OCI-LY3 (cell line): ENCODE measurements around the gene FAP.

Source experiments
- H2AFZ ChIP-seq: fragments of 200-600, 300-600 bp; shearing (Covaris generic); 2 replicates; pipeline ENCODE4 v1.6.0; 2014; ENCODE audit warnings: antibody characterized with exemption, low read depth, low read length
- H3K27ac ChIP-seq: fragments of 200-600, 300-600 bp; sonication (generic); 2 replicates; pipeline ENCODE4 v1.5.1; 2014; ENCODE audit warnings: mild to moderate bottlenecking, low read length, moderate library complexity, mixed read lengths
- H3K27me3 ChIP-seq: fragments of 200-600, 300-600 bp; sonication (generic); 2 replicates; pipeline ENCODE4 v1.6.1; 2014; ENCODE audit warnings: low read depth, low read length, mixed read lengths
- H3K36me3 ChIP-seq: fragments of 200-600, 300-600 bp; sonication (generic); replicated peaks from 2 replicates; pipeline ENCODE3; 2014; ENCODE audit warnings: low read depth, low read length, mixed read lengths
- H3K4me1 ChIP-seq: fragments of 300-600, 200-600 bp; sonication (generic); 2 replicates; pipeline ENCODE4 v1.6.1; 2014; ENCODE audit warnings: low read length, mixed read lengths
- H3K4me2 ChIP-seq: fragments of 200-600, 300-600 bp; sonication (generic); 2 replicates; pipeline ENCODE4 v1.6.1; 2014; ENCODE audit warnings: low read length, mixed read lengths
- H3K4me3 ChIP-seq: fragments of 300-600, 200-600 bp; sonication (generic); 2 replicates; pipeline ENCODE4 v1.5.1; 2014; ENCODE audit warnings: antibody characterized with exemption, mild to moderate bottlenecking, low read length, moderate library complexity
- H3K79me2 ChIP-seq: fragments of 300-600, 200-600 bp; shearing (Covaris generic); 2 replicates; pipeline ENCODE4 v1.6.1; 2014; ENCODE audit warnings: mild to moderate bottlenecking, low read length, mixed read lengths
- H3K9ac ChIP-seq: fragments of 300-600, 200-600 bp; shearing (Covaris generic); 2 replicates; pipeline ENCODE4 v1.6.0; 2014; ENCODE audit warnings: mild to moderate bottlenecking, low read length, moderate library complexity
- H3K9me3 ChIP-seq: fragments of 200-600, 300-600 bp; shearing (Covaris generic); 2 replicates; pipeline ENCODE4 v1.6.1; 2014; ENCODE audit warnings: low read length, mixed read lengths; ENCODE audit not compliant: insufficient read depth
- H4K20me1 ChIP-seq: fragments of 200-600, 300-600 bp; sonication (generic); 2 replicates; pipeline ENCODE4 v1.6.1; 2016; ENCODE audit warnings: low read length, mixed read lengths; ENCODE audit not compliant: insufficient read depth
- CTCF ChIP-seq: fragments of 200-600, 300-600 bp; sonication (generic); IDR thresholded peaks from 2 replicates; pipeline ENCODE4 v1.5.1; 2014; ENCODE audit warnings: antibody characterized with exemption, low read length, low read depth
- EZH2phosphoT487 ChIP-seq: fragments of 200-600 bp; shearing (Covaris generic); IDR thresholded peaks from 2 replicates; pipeline ENCODE4 v1.6.1; 2018; ENCODE audit warnings: antibody characterized with exemption, mixed run types, low read depth

FAP gene

DNA sequence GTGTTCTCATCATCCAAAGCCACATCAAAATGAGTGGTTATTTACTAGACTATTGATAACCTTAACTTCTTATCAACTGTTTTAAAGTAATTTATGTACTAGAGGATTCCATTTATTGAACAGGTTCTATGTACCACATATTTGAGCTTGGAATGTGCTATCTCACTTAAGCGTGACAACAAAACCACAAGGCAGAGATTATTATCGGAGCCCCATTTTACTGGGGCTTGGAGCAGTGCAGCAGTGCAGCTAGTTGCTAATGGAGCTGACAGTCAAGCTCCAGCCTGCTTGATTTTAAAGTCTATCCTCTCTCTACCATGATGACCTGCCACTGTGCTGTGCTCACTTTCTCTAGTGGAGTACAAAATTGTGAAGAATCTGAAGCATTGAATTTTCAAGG lies 115.8 kb downstream of the FAP start:
- Histone ChIP-seq H3K27me3 (no peaks in the 10 kb centered on the region), H4K20me1 (no peaks in the 10 kb centered on the region), H3K4me2 (no peak overlapping the region), H3K9ac (no peak overlapping the region), H3K4me1 (peaks cover 44% of the 10 kb centered on the region), H3K79me2 (no peaks in the 10 kb centered on the region), H2AFZ (no peak overlapping the region), H3K27ac (no peak overlapping the region), H3K36me3 (no peaks in the 10 kb centered on the region), H3K9me3 (no peaks in the 10 kb centered on the region), H3K4me3 (no peak overlapping the region)
- TF ChIP-seq EZH2phosphoT487 (no peak), CTCF (no peak)

DNA sequence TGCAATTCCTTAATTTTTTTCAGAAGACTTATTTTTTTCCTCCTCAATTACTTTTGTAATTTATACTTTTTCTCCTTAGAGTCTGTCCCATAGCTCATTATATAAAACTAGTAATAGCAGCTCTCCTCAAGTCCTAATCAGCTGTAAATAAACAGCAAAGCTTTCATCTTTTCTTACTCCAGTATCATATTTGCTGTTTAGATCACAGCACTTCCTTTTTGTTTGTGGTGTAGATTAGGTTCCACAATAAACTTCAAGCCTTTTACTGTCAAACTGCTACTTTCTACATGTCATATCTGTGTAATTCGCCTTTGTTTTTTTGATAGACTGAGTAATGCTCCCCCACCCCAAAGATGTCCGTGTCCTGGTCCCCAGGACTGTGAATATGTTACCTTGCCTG lies 116.7 kb downstream of the FAP start:
- TF ChIP-seq EZH2phosphoT487 (no peak), CTCF (no peak)
- no peaks in the 10 kb centered on the region for H3K9me3 ChIP-seq
- peak overlapping the region; percentile 82 for H3K27ac ChIP-seq
- H3K27me3 ChIP-seq = no peaks in the 10 kb centered on the region
- H3K9ac ChIP-seq = peak overlapping the region; percentile 23; the same call in 1 of the 2 replicates
- 0 out of 2 replicates have a peak overlapping the region, but pooled peaks have one; percentile 3 for H3K4me3 ChIP-seq
- H2AFZ ChIP-seq = no peak overlapping the region
- H4K20me1 ChIP-seq = no peaks in the 10 kb centered on the region
- H3K79me2 ChIP-seq = no peaks in the 10 kb centered on the region
- H3K36me3 ChIP-seq = no peaks in the 10 kb centered on the region
- H3K4me2 ChIP-seq = peak overlapping the region; percentile 64
- H3K4me1 ChIP-seq = peaks cover 45% of the 10 kb centered on the region

DNA sequence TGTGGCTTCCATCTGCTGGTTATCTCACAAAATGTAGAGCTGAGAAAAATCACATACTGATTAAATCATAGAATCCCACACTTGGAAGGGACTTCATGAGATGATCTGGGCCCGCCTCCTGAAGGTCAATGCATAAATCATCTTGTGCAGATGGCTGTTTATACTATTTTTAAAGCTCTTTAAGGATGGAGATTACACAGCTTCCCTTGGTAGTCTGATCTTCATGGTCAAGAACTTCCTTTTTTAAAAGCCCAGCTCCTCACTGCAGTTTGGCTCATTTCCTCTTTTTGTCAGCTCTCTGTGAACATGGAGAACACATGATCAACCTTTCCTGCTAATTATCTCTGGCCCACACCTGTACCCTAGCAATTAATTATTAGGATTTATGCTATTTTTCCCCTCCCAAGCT lies 117.1 kb downstream of the FAP start:
- no peaks in the 10 kb centered on the region for H3K9me3 ChIP-seq
- H3K9ac ChIP-seq = peak overlapping the region; percentile 11; the same call in 1 of the 2 replicates
- H2AFZ ChIP-seq = no peak overlapping the region
- peaks cover 48% of the 10 kb centered on the region for H3K4me1 ChIP-seq
- TF ChIP-seq CTCF (no peak), EZH2phosphoT487 (no peak)
- peak overlapping the region; percentile 82 for H3K27ac ChIP-seq
- H3K79me2 ChIP-seq = no peaks in the 10 kb centered on the region
- H3K27me3 ChIP-seq = no peaks in the 10 kb centered on the region
- no peaks in the 10 kb centered on the region for H4K20me1 ChIP-seq
- H3K4me3 ChIP-seq = peak overlapping the region; percentile 27
- H3K4me2 ChIP-seq = peak overlapping the region; percentile 64
- H3K36me3 ChIP-seq = no peaks in the 10 kb centered on the region

- peaks cover 48% of the 10 kb centered on the region for H3K4me1 ChIP-seq
- H3K4me2 ChIP-seq = peak overlapping the region; percentile 64
- no peaks in the 10 kb centered on the region for H3K36me3 ChIP-seq
- no peak overlapping the region for H3K4me3 ChIP-seq
- no peaks in the 10 kb centered on the region for H3K9me3 ChIP-seq
- peak overlapping the region; percentile 82 for H3K27ac ChIP-seq
- no peaks in the 10 kb centered on the region for H3K79me2 ChIP-seq
- TF ChIP-seq EZH2phosphoT487 = no peak
- no peak for TF ChIP-seq CTCF
- H4K20me1 ChIP-seq = no peaks in the 10 kb centered on the region
- H2AFZ ChIP-seq = no peak overlapping the region
- H3K27me3 ChIP-seq = no peaks in the 10 kb centered on the region
- H3K9ac ChIP-seq = peak overlapping the region; percentile 11; the same call in 1 of the 2 replicates
Observed at GRCh38 chr2:162125138-162125537, 118.1 kb downstream of the FAP start.
